ENCODE results near the gene RNF223.

GRCh38 chr1:1089731-1090423, 15.8 kb upstream of the RNF223 start:
- TF ChIP-seq EZH2phosphoT487 (IDR thresholded peaks at IDR 0.05; ENCODE audit: insufficient read depth, low read depth) (no peak), EZH2 (IDR thresholded peaks at IDR 0.05; ENCODE audit: insufficient read depth, poor library complexity, severe bottlenecking) (no peak)
